Ecto neural progenitor cell (in vitro differentiated cells): ENCODE measurements around the gene ABCB1.
A peak's percentile ranks its signal among the peaks of the same experiment; 100 is the strongest.

ENCODE experiments used
- DNase-seq: peaks from one replicate; pipeline ENCODE4 v3.0.0-alpha.2; 2018; ENCODE audit warnings: low spot score

The ABCB1 gene

DNA sequence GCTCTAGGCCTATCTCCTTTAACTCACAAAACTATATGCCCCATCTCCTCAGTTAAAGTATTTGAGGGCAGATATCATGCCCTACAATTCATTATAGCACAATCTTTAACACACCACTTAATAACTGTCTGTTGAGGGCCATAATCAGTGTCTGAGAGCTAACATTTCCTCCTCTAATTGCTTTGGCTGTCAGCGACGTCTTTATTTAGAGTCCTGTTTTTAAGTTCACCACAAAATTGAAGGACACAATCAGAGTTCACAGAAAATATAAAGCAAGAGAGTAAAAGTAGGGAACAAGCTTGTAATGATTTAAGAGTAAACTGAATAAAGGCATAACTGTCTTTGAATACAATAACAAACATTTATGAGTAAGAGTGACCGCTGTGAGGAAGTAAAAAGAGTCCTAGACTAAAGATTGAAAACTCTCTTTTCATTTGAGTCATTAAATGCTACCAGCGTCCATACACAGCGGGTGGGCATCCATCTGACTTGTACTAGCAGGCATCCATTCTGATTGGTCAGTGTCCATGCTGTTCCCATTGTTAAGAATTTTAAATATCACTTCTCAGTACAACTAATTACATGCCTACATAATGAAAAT is 86.8 kb downstream of the ABCB1 start:
- DNase-seq = no peak

DNA sequence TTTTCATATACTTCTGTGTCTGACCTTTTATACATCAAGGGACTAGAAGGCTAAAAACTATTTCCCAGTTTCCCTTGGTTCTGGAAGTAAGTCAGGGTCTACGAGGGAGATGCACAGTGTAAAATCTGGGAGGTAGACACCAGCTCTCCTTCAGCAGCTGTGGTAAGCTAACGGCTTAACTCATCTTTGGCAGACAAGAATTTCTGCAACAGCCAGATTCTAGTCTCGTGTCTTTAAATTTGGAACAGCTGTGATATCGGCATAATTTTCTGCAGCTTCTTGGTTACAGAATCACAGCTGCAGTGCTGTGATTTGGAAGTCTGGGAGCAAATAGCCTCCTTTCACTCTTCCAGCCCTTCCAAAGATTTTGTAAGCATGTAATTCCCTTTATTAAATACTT is 87.8 kb downstream of the ABCB1 start:
- no peak for DNase-seq

DNA sequence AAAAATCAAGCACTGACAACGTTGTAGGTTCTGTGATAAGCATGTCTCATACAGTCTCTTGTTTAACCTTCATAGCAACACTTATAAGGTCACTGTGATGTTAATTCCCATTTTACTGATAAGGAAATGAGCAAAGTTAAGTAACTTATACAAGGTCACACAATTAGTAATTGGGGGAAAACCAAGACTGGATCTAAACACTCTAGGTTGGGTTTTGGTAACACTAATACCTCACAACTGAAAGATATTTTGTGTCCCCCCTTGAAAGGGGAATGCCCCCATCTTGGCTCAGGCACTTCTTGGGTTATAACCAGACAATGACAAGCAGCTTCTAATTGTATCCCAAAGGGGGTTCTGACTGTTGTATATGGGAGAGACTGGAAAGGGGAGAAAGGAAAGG is 89.2 kb downstream of the ABCB1 start:
- DNase-seq = no peak

DNA sequence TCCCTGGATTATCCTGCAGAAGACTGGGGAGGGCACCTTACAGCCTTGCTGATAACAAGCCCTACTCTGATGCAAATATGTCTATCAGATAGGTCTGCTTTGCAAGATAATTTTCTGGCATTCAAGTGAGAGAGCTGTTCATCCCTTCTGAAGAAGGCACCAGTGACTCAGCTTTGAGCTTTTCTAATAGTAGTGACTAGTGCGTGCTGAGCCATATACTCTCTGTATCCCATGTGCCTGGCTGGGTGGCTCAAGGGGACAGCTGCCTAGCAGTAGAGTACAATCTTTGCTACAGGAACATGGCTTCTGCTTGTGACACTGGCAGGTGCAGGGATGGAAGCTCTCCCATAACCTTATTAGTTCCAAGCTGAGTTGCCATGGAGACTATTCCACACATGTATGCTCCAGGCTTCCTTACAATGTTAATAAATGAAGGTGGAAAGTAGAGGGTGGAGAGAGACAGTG is 90.2 kb downstream of the ABCB1 start:
- DNase-seq = no peak

DNA sequence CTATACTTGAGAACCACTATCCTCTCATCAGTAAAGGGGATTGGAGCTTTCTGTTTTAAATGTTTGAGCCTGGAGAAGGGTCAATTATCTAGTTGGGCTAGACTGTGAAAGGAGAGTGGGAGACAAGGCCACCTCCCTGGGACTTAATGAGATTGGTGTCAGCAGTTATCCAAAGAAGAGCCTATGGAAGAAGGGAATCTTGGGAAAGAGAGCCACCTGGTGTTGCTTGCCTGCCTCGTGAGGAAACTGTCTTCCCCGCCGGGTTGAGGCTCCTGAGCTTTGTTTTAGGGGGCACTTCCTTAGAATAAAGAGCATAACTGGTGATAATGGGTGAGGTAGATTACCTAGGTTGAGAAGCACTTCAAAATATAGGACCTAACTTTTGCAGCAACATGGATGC is 93.2 kb downstream of the ABCB1 start:
- no peak for DNase-seq

DNA sequence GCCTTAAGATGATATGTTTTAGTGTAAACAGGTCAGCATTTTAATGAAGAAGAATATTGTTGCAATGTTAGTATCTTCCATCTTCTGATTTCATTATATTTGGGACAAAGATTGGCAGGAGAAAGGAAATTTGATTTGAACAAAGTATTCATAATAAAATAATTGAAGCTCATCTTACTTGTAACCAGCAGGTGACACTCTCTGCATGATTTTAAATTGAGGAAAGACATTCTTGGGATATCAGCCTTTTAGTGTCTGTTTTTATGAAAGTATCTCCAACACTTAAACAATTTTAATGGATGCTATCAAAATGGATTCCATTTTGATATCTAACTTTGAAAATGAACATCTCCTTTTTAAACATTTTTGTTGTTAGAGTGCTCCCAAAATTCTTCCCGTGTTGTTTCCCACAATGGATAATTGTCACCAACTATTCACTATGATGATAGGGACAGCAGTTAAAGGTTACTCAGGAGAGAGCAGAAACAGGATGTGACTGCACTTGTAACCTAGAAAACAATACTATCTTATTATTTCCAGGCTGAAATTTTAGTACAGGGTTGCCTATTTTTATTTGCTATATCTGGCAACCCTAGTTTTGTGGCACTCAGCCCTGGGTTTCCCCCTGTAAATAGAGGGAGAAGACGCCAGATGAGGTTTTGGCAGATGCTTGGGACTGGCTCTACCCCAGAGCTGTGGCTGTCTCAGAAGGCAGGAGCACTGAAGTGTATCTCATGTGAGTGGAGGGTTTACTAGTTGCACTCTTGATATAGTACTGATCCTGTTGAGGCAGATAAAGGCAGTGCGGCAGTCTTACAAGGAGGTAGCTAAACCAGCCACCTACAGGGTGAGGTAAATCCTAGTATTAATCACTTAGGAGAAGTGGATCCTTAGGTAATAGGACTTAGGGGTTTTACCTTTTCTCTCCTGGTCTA is 94.2 kb downstream of the ABCB1 start:
- DNase-seq = no peak

DNA sequence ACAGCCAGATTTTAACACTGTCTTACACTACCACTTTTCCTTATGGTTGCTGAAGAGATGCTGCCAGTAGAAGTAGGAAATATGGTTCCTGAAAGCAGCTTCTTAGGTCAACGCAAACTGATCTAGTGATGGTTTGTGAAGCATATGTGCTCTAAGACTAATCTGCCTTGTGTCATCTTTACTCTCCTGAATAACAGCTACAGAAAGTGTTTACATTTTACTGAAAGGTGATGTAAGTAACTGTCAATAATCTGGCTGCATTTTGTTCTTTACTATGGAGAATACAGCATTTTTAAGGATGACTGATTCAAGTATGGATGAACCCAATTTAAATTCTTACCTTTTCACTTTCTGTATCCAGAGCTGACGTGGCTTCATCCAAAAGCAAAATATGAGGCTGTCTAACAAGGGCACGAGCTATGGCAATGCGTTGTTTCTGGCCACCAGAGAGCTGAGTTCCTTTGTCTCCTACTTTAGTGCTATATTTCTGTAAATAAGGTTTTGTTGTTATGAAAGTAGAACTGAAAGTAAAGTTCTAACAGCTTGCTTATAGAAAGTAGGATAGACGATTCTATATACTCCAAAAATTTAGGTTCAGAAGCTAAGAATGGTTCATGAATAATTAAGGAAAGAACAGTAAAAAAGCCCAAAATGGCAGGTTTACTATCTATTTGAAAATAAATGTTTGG is 95.0 kb downstream of the ABCB1 start:
- DNase-seq = no peak

DNA sequence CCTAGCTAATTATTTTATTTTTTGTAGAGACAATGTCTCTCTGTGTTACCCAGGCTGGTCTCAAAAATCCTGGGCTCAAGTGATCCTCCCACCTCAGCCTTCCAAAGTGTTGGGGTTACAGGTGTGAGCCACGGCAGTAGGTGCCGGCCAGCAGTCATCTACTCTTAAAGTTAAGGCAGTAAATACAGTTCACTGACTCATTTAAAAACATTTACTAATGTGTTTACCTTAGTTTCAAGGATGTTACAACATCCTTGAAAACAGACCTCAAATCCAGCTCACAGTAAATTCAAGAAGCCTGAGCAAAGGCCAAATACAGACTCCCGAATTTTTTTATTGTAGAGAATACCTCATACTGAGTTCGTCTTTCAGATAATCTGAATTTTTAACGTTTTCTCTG is 95.6 kb downstream of the ABCB1 start:
- no peak for DNase-seq

DNA sequence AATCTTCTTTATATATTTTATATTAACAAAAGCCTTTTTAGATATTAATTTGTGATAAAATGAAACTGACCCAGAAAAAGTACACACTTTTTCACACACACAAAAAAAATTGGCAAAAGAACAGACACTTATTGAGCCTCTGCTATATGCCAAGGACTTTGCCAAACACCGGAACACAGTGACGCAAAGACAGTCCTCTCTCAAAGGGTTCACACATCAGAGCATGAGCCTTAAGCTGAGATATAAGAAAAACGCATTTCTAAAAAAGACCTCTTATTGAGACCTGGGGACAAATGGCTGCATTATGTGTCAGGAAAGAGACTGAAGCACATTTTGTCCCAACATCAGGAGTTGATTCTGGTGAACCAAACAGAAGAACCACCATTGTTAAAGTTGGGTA is 101.2 kb downstream of the ABCB1 start:
- DNase-seq = no peak

DNA sequence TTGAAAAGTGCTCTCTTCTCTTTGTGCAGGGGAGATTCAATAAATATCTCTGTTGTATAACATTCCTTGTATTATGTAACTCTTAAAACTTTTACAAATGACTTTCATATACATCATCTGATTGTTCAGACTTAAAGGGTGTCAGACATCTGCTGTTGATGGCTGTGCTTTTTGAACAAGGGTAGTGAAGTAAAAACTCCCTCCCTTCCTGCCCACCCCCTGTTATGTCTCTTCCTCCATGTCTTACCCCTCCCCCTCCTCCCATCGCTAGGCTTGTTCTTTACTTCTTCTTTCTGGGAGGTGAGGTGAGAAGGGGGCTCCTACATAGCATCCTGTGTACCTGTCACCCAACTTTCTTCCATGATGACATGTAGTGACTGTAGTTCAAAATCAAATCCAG is 101.8 kb downstream of the ABCB1 start:
- no peak for DNase-seq

DNA sequence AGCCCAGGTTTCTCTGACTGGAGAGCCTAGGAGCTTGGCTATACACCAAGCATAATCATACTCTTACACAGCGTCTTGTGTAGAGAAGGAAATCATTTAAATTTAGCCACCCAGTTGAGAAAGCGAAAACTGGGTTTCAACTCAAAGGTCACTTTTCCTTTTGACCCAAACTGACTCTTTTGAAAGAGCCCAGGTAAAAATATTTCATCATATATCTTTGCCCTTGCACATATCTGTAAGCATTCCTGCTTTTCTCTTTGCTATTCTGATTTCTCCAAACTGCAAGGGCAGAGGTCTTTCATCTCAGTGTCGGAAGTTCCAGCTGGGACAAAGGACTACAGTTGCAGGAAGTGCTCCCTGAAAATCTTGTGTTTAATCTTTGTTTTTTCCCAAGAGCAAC is 103.2 kb downstream of the ABCB1 start:
- no peak for DNase-seq

DNA sequence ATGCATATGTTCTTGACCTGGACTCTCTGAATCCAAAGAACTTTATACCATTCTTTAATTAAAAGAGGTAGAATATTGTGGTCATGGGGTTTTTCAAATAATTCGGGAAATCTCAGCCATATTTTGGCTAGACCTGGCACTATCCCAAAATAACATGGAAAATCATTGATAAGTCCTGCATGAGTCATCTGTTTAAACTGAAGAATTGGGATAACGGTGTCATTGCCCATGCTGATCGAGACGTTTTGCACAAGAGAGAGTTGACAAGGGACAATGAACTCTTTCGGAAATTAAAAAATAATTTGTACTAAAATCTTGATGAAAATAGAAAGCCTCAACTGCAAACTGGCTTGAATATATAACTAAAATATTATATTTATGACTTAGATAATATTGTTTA is 105.3 kb downstream of the ABCB1 start:
- DNase-seq = no peak

DNA sequence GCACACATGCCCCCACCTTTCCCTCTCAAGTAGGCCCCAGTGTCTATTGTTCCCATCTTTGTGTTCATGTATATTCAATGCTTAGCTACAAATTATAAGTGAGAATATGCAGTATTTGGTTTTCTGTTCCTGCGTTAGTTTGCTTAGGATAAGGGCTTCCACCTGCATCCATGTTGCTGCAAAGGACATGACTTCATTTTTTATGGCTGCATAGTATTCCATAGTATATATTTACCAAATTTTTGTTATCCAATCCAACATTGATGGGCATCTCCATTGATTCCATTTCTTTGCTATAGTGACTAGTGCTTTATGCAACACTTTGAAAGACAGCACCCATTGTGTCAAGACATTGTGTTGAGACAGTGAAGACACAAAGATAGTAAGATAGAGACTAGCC is 106.2 kb downstream of the ABCB1 start:
- no peak for DNase-seq

DNA sequence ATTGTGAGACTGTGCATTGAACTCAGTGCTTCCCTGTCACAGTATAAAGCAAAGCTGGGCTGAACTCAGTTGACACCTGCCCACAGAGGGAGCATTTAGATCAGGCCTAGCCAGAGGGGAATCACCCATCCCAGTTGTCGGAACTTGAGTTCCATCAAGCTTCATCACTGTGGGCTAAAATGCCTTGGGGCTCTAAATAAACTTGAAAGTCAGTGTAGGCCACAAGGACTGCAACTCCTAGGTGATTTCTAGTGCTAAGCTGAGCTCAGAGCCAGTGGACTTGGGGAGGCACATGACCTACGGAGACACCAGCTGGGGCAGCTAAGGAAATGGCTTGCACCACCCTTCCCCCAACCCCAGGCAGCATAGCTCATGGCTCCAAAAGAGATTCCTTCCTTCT is 117.6 kb downstream of the ABCB1 start:
- DNase-seq = no peak

DNA sequence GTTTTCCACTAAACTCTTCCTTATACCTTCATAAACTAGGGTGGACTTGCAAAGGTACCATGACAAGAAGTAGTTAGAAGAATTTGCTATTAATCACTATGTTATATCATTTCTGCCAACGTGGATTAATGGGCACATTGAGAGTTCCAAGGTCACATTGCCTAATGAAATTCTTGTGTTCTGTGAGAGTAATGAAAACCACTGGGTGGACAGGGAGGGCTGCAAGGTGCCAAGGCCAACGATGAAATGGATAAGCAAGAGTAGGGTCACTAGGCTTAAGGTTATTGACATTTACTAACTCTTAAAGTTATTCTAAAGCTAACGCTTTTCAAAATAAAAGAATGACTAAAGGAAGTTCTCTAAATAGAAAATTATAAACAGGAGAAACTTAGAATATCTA is 118.6 kb downstream of the ABCB1 start:
- DNase-seq = no peak

DNA sequence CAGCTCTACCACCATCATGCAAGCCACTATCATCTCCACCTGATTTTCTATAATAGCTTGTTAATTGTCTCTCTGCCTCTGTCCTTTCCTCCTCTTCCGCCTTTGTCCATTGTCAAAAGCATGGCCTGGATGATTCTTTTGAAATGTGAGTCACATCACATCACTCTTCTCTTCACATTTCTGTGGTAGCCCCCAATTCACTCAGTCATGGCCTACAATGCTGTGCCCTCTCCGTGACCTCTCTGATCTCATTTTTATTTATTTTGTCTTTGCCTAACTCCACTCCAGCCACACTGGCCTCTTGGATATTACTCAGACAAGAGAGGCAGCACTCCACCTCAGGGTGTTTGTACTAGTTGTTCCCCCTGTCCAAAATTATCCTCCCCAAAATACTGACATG is 120.3 kb downstream of the ABCB1 start:
- DNase-seq = no peak

DNA sequence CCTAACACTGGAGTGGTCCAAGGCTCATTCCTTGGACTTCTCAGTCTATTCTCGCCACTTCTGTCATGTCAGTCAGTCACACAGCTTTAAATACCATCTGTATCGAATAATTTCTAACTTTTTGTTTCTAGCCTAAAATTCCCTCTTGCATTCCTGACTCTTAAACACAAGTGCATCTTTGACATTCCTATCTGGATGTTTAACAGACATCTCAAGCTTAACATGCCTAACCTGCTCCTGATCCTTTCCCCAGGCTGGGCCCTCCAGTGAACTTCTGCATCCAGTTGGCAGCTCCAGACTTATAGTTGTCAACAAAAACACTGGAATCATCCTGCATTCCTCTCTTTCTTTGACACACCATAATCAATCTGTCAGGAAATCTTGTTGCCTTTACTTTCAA is 120.7 kb downstream of the ABCB1 start:
- no peak for DNase-seq

DNA sequence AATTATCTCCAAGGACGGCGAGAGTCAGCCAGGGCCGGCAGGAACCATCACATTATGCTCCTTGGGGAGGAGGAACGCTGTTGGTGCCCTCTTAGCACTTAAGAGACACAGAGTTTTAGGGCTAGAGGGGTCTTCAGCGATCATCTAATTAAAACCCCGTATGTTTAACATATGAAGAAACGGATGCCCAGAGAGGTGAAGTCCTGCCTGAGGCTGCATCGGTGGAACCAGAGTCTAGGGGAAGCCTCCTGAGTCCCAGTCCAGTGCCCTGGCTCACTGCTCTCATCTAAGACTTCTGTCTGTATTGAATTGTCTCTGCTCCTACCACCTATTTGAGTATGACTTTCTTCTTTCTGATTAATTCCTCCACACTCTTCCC is 124.5 kb downstream of the ABCB1 start:
- DNase-seq = no peak

DNA sequence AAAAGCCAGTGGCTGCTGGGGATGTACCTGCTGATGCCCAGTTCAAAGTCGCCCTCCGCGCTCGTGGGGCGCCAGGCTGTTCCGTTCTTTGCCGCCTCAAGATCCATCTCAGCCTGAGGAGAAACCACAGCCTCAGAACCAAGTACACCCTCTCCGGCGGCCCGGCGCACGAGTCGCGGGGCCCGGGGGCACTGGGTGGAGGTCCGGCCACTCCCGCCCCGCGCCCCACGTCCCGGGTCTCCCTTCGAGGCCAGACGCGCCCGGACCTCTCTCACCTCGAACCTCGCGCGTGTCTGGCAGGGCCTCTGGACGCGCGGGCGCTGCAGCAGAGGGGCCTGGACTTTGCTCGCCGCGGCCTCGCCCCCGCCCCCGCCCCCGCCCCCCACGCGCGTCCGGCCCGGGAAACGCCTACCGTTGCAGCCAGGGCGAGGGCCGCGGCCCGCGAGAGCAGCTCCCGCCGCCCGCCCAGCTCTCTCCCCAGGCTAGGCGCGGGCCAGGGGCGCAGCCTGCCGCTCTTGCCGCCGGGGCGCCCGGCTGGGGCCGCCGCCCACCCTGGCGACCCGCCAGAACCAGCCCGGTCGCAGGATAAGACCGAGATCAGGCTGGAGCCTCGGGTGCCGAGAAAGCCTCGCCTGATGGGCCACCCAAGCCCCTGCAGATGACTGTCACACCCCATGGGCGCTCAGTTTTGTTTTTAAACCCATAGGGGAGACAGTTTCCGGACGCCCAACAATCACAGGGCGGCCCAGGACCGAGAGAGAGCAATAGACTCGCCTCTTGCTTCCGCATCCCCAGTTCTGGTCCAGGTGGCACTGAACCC is 125.1 kb downstream of the ABCB1 start, which contains the start of gene ABCB4:
Gene ABCB4, minus strand, starts transcription at position 322 of the 820 bp plus-strand sequence. Its CDS starts 215 bp downstream, at position 107.
- DNase-seq = peak; percentile 52

DNA sequence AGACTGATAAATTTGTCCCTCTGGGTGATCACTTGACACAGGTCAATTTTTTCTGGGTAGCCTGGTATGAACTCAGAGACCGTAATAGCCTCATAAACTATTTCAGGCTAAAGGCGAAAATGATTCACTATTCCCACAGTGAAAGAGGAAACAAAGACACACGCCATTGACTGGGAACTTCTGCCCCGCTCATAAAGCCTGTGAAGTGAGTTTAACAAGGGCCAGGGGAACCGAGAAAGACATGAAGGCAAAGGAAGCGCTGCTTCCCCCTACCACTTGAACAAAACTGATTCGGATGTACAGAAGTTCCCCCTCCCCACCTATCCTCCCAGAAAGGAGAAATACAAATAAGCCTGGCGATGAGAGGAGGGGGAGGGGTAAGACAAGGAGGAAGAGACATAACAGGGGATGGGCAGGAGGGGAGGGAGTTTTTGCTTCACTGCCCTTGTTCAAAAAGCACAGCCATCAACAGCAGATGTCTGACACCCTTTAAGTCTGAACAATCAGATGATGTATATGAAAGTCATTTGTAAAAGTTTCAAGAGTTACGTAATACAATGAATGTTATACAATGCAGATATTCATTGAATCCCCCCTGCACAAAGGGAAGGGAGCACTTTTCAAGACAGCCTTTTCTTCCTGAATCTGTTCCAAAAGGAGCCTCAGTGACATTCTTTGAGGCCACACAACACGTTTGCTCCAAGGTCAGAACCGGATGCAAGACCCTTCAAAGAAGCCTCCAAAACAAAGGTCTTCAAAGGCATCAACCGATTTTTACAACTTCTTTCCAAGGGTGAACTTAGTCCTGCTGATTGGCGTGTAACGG is 125.9 kb downstream of the ABCB1 start:
- DNase-seq = no peak

DNA sequence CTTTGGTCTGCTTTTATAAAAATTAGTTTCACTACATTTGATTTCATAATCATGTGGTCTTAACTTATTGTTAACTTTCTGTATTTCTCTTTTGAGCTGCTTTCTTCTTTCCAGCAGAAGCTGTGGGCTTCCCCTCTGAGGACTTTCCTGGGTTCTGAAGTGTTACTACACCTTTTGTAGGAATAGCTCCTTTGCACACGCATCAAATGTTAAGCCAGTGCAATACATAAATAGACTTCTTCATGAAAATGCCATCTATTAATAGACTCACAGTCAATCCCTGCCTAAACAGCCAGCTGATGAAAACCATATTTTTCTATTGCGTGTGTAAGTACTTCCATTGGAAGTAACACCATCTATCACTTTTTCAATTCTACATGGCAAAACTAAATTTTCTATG is 126.7 kb downstream of the ABCB1 start:
- DNase-seq = no peak
